Pancreas (tissue), 10 donors: ENCODE results near the gene CCDC97. TPM values are rescaled to one million over a fixed set of nuclear protein-coding genes. Genes with fewer than 3 reads are reported as not detected.

ENCODE experiments used
- ATAC-seq, 4 donors: fragments of 200-7000 bp; cut with Tn5 transposase; one replicate each; pipeline versions ENCODE4 v1.8.0 to v1.9.1; 2020; ENCODE audit warnings: mild to moderate bottlenecking in 4 of 4, moderate library complexity in 4 of 4
- DNase-seq, 6 donors: peaks; one replicate each; pipeline ENCODE4 v3.0.0-alpha.2; 2020
- FAIRE-seq: peaks from 2 replicates; lab custom pipeline; 2012; peaks lifted over from hg19 to GRCh38; lab: Jason Lieb, UNC
- H3K27ac ChIP-seq, 4 donors: fragments of 200-600 bp; sonication (generic); 1 replicate in 3 of 4; 2 replicates in 1 of 4; pipeline versions ENCODE4 v1.5.0 to v1.8.0; 2020
- H3K27me3 ChIP-seq, 4 donors: fragments of 200-600 bp; one replicate each; pipeline ENCODE4 v1.8.0; 2021
- H3K36me3 ChIP-seq, 3 donors: fragments of 200-600 bp; sonication (generic) in 1 of 3; one replicate each; pipeline versions ENCODE4 v1.5.0 to v1.8.0; 2020 to 2021
- H3K4me1 ChIP-seq, 3 donors: fragments of 200-600 bp; one replicate each; pipeline ENCODE4 v1.8.0; 2021
- H3K4me3 ChIP-seq, 4 donors: fragments of 200-600 bp; sonication (generic) in 2 of 4; one replicate each; pipeline versions ENCODE4 v1.5.0 to v1.8.0; 2020 to 2021
- H3K9me3 ChIP-seq, 4 donors: fragments of 200-600 bp; one replicate each; pipeline ENCODE4 v1.8.0; 2021
- CTCF ChIP-seq, 4 donors: fragments of 200-600 bp; sonication (generic) in 3 of 4; IDR thresholded peaks; one replicate each; pipeline versions ENCODE4 v1.5.0 to v1.8.0; 2021; ENCODE audit warnings: antibody characterized with exemption in 4 of 4
- WGBS, 2 donors: extraction: QIAGEN DNeasy Blood & Tissue Kit; methylation state at CpG; one replicate each; pipeline ENCODE4 v1.1.7; 2013; 5-methylcytosine and 5-hydroxymethylcytosine counted together
- intact Hi-C, 3 donors: fragments of 100-400 bp; cut with DNase I; formaldehyde crosslinking; loops; one replicate each; pipeline versions ENCODE4 v1.11.1 to v1.14.2; 2022
- polyA plus RNA-seq, 2 donors: library from polyadenylated mRNA; stranded (reverse); fragments of 200-250 nt; gene quantifications; one replicate each; pipeline ENCODE4 v1.2.3, GENCODE V29; 2013
- total RNA-seq, 6 donors: library from RNA; stranded (reverse); fragmentation: NEBNext Ultra II Directional in 4 of 6; extraction: Animal tissue kit (Norgen Biotek cat#: 25700) in 4 of 6; gene quantifications; one replicate each; pipeline versions ENCODE4 v1.2.1 to v1.2.4, GENCODE V29; 2021 to 2023
- donor health status: healthy with polysubstance abuse.
- donor health status: DM: no; HTN: no; CAD: no; lungs with moderate emphysema.
- donor health status: DM: no; HTN: no; CAD: no.
- donor health status: control.
- donor health status: control.
- donor health status: Bipolar disorder and iron deficiency.
- donor health status: DM: yes; HTN: yes; CAD: no.
- donor health status: DM: no; HTN: no; CAD: no.
- donor health status: DM: no; HTN: no; CAD: no.
- donor health status: DM: yes; HTN: yes; CAD: no.

The CCDC97 gene
- total and polyA plus RNA-seq, 8 donors, result 9.4 to 19.2 (median 12.6) TPM

- no peaks in the 10 kb centered on the region for H3K27me3 ChIP-seq
- peak in 1 of 6 donors; percentile 52 for DNase-seq
- intact Hi-C loops, result loop anchor here in 1 of 3 donors (10.0 kb wide), 1 partner anchor 98 kb away; no protein-coding TSS in a partner anchor
- H3K27ac ChIP-seq, result no peak overlapping the region
- no peak for TF ChIP-seq CTCF (IDR thresholded peaks at IDR 0.05)
- no peak for FAIRE-seq
- H3K4me3 ChIP-seq, result no peak overlapping the region
- peaks cover 0 to 2% (median 0%) of the 10 kb centered on the region in 3 donors for H3K4me1 ChIP-seq
- peaks cover 7 to 65% (median 38%) of the 10 kb centered on the region in 3 donors for H3K36me3 ChIP-seq
- WGBS, 2 donors, result 84 to 87% methylated on average over 21 of the region's 21 CpGs
- no peaks in the 10 kb centered on the region for H3K9me3 ChIP-seq
- ATAC-seq, result no peak
Measured at GRCh38 chr19:41302624-41303351, 7.2 kb upstream of the CCDC97 start.

GRCh38 chr19:41303954-41304353, 6.0 kb upstream of the CCDC97 start:
- no peak for FAIRE-seq
- no peaks in the 10 kb centered on the region for H3K9me3 ChIP-seq
- no peak for TF ChIP-seq CTCF (IDR thresholded peaks at IDR 0.05)
- H3K36me3 ChIP-seq, result peaks cover 7 to 65% (median 38%) of the 10 kb centered on the region in 3 donors
- H3K4me3 ChIP-seq, result no peak overlapping the region
- no peak for ATAC-seq
- peaks cover 4 to 8% (median 4%) of the 10 kb centered on the region in 3 donors for H3K4me1 ChIP-seq
- intact Hi-C loops, result loop anchor here in 1 of 3 donors (10.0 kb wide), 1 partner anchor 99 kb away; no protein-coding TSS in a partner anchor
- H3K27ac ChIP-seq, result no peak overlapping the region
- no peaks in the 10 kb centered on the region for H3K27me3 ChIP-seq
- WGBS, 2 donors, result 93% methylated on average over 14 of the region's 14 CpGs
- peak in 1 of 6 donors; percentile 51 for DNase-seq

DNA sequence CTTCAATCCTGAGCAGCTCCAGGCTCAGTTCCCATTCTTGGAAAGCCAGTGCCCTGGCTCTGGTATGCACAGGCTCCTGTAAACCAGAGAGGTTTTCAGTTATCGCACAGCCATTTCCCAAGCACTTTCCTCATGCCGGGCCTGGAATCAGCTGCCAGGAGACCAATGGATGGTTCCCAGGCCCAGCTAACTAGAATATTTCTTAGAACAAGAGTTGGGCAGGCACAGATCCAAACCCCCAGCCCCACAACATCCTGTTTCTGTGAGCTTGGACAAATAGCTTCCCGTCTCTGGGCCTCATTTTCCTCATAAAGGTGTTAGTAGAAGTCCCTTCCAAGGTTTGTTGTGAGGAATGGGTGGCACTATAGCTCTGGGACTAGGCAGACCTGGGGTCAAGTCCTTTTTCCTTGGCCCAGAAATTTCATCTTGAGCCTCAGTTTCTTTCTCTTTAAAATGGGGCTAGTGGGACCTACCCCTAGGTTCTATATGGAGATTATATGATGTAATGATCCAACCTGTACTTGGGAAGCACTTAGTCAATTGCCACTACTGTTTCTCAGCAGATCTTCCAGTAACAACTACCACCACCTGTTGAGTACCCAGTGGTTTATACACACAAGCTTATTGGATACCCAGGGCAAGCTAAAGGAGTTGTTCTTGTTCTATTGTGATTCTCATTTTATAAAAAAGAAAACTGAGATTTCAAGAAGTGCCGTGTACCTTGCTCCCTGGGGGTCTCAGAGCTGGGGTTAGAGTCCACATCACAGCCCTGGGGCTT, 5.1 kb upstream of the CCDC97 start:
- 81 to 86% methylated on average over 4 of the region's 4 CpGs for WGBS, 2 donors
- FAIRE-seq, result no peak
- Histone ChIP-seq H3K27ac (no peak overlapping the region), H3K9me3 (no peaks in the 10 kb centered on the region), H3K4me3 (no peak overlapping the region), H3K4me1 (peaks cover 6 to 13% (median 6%) of the 10 kb centered on the region in 3 donors), H3K27me3 (no peaks in the 10 kb centered on the region), H3K36me3 (peaks cover 7 to 64% (median 38%) of the 10 kb centered on the region in 3 donors)
- DNase-seq, result peak in 1 of 6 donors; percentile 17
- ATAC-seq, result no peak
- intact Hi-C loops, result loop anchor here in 1 of 3 donors (10.0 kb wide), 1 partner anchor 100 kb away; no protein-coding TSS in a partner anchor
- TF ChIP-seq CTCF (IDR thresholded peaks at IDR 0.05), result no peak

DNA sequence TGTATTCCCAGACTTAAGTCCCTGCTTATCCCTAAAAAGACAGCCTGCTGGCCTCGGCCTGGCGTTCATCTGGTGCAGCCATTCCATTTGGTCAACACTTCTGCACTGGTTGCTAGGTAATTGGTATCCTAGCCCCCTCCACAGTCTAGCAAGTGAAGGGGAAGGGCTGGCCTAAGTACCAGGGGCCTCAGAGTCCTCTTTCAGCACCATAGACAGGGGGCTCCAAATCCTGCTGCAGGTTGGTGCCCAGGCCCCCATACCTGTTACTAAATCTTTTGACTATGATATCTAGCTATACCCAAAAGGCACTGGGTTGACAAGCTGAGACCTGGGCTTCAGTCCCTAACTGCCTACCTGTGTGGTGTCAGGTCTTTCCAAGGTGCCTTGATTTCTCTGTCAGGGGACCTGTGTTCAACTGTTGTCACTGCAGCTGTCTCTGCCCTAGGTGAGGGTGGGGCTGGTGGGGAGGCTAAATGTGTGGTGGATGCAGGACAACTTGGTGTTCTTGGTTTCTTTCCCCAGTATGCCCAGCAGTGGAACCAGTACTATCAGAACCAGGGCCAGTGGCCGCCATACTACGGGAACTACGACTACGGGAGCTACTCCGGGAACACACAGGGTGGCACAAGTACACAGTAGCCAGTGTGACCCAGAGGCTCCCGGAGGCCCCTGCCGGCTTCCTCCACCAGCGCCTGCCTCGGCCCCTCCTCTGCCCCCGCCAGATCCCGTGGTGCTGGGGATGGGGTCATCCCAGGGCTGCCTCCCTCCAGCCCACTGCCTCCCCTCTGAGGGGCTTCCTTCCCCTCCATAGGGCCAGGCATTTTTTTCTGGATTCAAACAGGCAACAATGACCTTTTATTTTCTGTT, 3.8 kb upstream of the CCDC97 start:
- Histone ChIP-seq H3K27ac (no peak overlapping the region), H3K36me3 (peaks cover 7 to 52% (median 38%) of the 10 kb centered on the region in 3 donors), H3K4me3 (no peak overlapping the region), H3K9me3 (no peaks in the 10 kb centered on the region), H3K4me1 (peaks cover 6 to 16% (median 6%) of the 10 kb centered on the region in 3 donors), H3K27me3 (no peaks in the 10 kb centered on the region)
- FAIRE-seq (no peak), DNase-seq (peak in 1 of 6 donors; percentile 40), ATAC-seq (no peak)
- intact Hi-C loops, result loop anchor here in 1 of 3 donors (10.0 kb wide), 1 partner anchor 101 kb away; no protein-coding TSS in a partner anchor
- TF ChIP-seq CTCF (IDR thresholded peaks at IDR 0.05), result no peak
- 82 to 84% methylated on average over 12 to 13 of the region's 13 CpGs for WGBS, 2 donors
